ENCODE data around the gene ADGRG1. TPM values are rescaled to one million over a fixed set of nuclear protein-coding genes. Genes with fewer than 3 reads are reported as not detected.

The ADGRG1 gene
- total RNA-seq, 3 donors from 2014 or later = 3.6 to 11.9 (median 6.7) TPM

DNA sequence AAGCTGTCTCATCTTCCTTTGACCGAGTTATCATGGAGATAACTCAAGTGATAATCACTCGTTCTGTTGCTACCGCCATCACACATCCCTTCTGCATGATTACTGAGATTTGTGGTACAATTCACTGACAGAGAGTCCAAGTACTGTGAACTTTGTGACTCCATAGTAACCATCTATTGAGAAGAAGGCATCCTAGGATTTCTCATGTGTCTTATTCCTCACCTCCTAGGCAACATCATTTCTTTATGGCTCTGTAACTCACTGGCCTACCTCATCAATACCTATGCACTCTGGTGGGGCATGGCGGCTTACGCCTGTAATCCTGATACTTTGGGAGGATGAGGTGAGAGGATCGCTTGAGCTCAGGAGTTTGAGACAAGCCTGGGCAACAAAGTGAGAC is 85.6 kb downstream of the ADGRG1 start:
- H3K4me1 Mint-ChIP-seq (ENCODE audit: low read depth) = no peaks in the 10 kb centered on the region
- H3K9me3 Mint-ChIP-seq = no peaks in the 10 kb centered on the region
- no peak overlapping the region for H3K4me3 Mint-ChIP-seq
- no peak for ATAC-seq
- no peak for DNase-seq
- H3K36me3 Mint-ChIP-seq (ENCODE audit: insufficient read depth) = no peaks in the 10 kb centered on the region
- peaks cover 16% of the 10 kb centered on the region for H3K27me3 Mint-ChIP-seq (ENCODE audit: low read depth)

Other genes starting within 250 kb of the ADGRG1 start
- 10 to 100 TPM; 11.0 to 41.5 (median 26.2) TPM for gene CCL17, start 223.9 kb upstream of the ADGRG1 start, total RNA-seq
- 100 to 1,000 TPM in 1 of 3 donors, 10 to 100 TPM in 2; 75.9 to 100 (median 92.2) TPM for gene CIAPIN1, start 181.2 kb upstream of the ADGRG1 start, total RNA-seq
- gene COQ9, start 181.2 kb upstream of the ADGRG1 start, total RNA-seq = 10 to 100 TPM; 44.5 to 47.2 (median 47.0) TPM
- 100 to 1,000 TPM; 117 to 130 (median 129) TPM for gene POLR2C, start 166.0 kb upstream of the ADGRG1 start, total RNA-seq
- gene DOK4, start 142.1 kb upstream of the ADGRG1 start, total RNA-seq = 1 to 10 TPM; 1.1 to 2.6 (median 1.6) TPM
- 1 to 10 TPM; 4.6 to 8.9 (median 6.9) TPM for gene CCDC102A, start 92.1 kb upstream of the ADGRG1 start, total RNA-seq
- gene ADGRG5, start 86.0 kb upstream of the ADGRG1 start, total RNA-seq = 1 to 10 TPM; 1.7 to 6.7 (median 6.5) TPM
- gene ADGRG3, start 39.7 kb downstream of the ADGRG1 start, total RNA-seq = not detected
- not detected for gene DRC7, start 66.2 kb downstream of the ADGRG1 start, total RNA-seq
- 10 to 100 TPM; 47.9 to 56.1 (median 55.5) TPM for gene KATNB1, start 107.1 kb downstream of the ADGRG1 start, total RNA-seq
- gene KIFC3, start 173.9 kb downstream of the ADGRG1 start, total RNA-seq = 1 to 10 TPM; 2.7 to 4.1 (median 3.2) TPM

Data from activated T-cell treated with anti-CD3 and anti-CD28 coated beads, Interleukin-2, amount 50 U/mL, for 4 hours (primary cell).